GM12872 (cell line): ENCODE results near the gene CDKAL1.

Experiments
- CTCF ChIP-seq: IDR thresholded peaks from 3 replicates; pipeline ENCODE4 v1.5.1; 2011; ENCODE audit warnings: low read depth, mild to moderate bottlenecking, low read length, moderate library complexity; ENCODE audit not compliant: insufficient read depth

The CDKAL1 gene

GRCh38 chr6:20509212-20509611, 25.0 kb upstream of the CDKAL1 start:
- no peak for TF ChIP-seq CTCF

- TF ChIP-seq CTCF: no peak
Observed at GRCh38 chr6:20511852-20512251, 22.4 kb upstream of the CDKAL1 start.

- peak; percentile 39; the same call in 2 of the 3 replicates for TF ChIP-seq CTCF
Observed at GRCh38 chr6:20529086-20529448, 5.2 kb upstream of the CDKAL1 start.

GRCh38 chr6:20532881-20533280, 1.4 kb upstream of the CDKAL1 start:
- TF ChIP-seq CTCF: no peak

- no peak for TF ChIP-seq CTCF
Observed at GRCh38 chr6:20533746-20534294, 437 bp upstream of the CDKAL1 start.

GRCh38 chr6:20538131-20538662, 3.9 kb downstream of the CDKAL1 start:
- no peak for TF ChIP-seq CTCF

- TF ChIP-seq CTCF: no peak
Observed at GRCh38 chr6:20538907-20539306, 4.7 kb downstream of the CDKAL1 start.

GRCh38 chr6:20539387-20539786, 5.1 kb downstream of the CDKAL1 start:
- TF ChIP-seq CTCF: no peak
